Measurements from ENCODE around the gene STK38L. TPM values are rescaled to one million over a fixed set of nuclear protein-coding genes. Genes with fewer than 3 reads are reported as not detected.

The STK38L gene
- total RNA-seq, 1 donor from 2014 or later: 66.1 TPM

Other genes starting within 250 kb of the STK38L start
- 27.3 TPM for gene TM7SF3, start 229.9 kb upstream of the STK38L start, total RNA-seq
- 53.7 TPM for gene MED21, start 221.7 kb upstream of the STK38L start, total RNA-seq
- not detected for gene C12orf71, start 161.7 kb upstream of the STK38L start, total RNA-seq
- gene BMAL2, start 88.5 kb downstream of the STK38L start, total RNA-seq: 2.5 TPM
- not detected for gene SMCO2, start 202.4 kb downstream of the STK38L start, total RNA-seq

Measured in left ventricle myocardium superior (tissue), 1 donor.